GM12878 (cell line): ENCODE measurements around the gene POGZ. TPM values are rescaled to one million over a fixed set of nuclear protein-coding genes. Genes with fewer than 3 reads are reported as not detected.

Experiments
- ATAC-seq: fragments of 200-7000 bp; cut with Tn5 transposase; 3 replicates; pipeline ENCODE4 v1.9.1; 2020; ENCODE audit warnings: mild to moderate bottlenecking, moderate library complexity
- BruUV-seq: library from RNA; stranded (reverse); fragments of 400-500 nt; replicated peaks from 2 replicates; lab custom pipeline; 2021; lab: Mats Ljungman, UMichigan
- CTCF ChIA-PET: fragments of 300-600 bp; sonication (Branson Sonifier 250); formaldehyde crosslinking; extraction: SDS; loops from one replicate; lab custom pipeline; 2021; ENCODE audit warnings: inconsistent platforms; lab: Yijun Ruan, JAX
- POLR2A ChIA-PET: fragments of 350-600 bp; formaldehyde crosslinking; extraction: SDS; loops from one replicate; lab custom pipeline; 2021; ENCODE audit warnings: inconsistent platforms; lab: Charles Lee
- RAD21 ChIA-PET: fragments of 300-600 bp; sonication (Branson Sonifier 250); formaldehyde crosslinking; loops from one replicate; lab custom pipeline; 2023; ENCODE audit warnings: antibody characterized with exemption; ENCODE audit not compliant: unreplicated experiment; lab: Charles Lee
- SMC1A ChIA-PET: fragments of 300-600 bp; sonication (Branson Sonifier 250); formaldehyde crosslinking; loops from one replicate; lab custom pipeline; 2023; ENCODE audit not compliant: unreplicated experiment, uncharacterized antibody; lab: Charles Lee
- DNase-seq: peaks from one replicate; pipeline ENCODE4 v3.0.0-alpha.2; 2011; ENCODE audit warnings: low read depth, low spot score
- FAIRE-seq: peaks from 3 replicates; lab custom pipeline; 2011; peaks lifted over from hg19 to GRCh38; lab: Jason Lieb, UNC
- H2AFZ ChIP-seq: 2 replicates; pipeline ENCODE4 v1.6.0; 2011; ENCODE audit warnings: low read depth, low read length, control low read depth; ENCODE audit not compliant: control insufficient read depth
- H3K27ac ChIP-seq: 2 replicates; pipeline ENCODE4 v1.5.1; 2011; ENCODE audit warnings: control low read depth; ENCODE audit not compliant: control insufficient read depth, insufficient read depth
- H3K27me3 ChIP-seq, 2 experiments: replicated peaks in 1 of 2; 2 replicates each; pipeline versions ENCODE4 v1.6.0 to v1.6.1; 2011; ENCODE audit warnings: low read length in 1 of 2; ENCODE audit not compliant: control insufficient read depth in 2 of 2, insufficient read depth in 2 of 2
- H3K36me3 ChIP-seq, 2 experiments: 2 replicates each; pipeline ENCODE4 v1.5.1; 2011; ENCODE audit warnings: low read length in 1 of 2; ENCODE audit not compliant: control insufficient read depth in 2 of 2, insufficient read depth in 2 of 2
- H3K4me1 ChIP-seq: 2 replicates; pipeline ENCODE4 v1.6.1; 2011; ENCODE audit warnings: mild to moderate bottlenecking, low read length, moderate library complexity, mixed read lengths; ENCODE audit not compliant: control insufficient read depth, insufficient read depth
- H3K4me2 ChIP-seq: 2 replicates; pipeline ENCODE4 v1.6.0; 2011; ENCODE audit warnings: control low read depth; ENCODE audit not compliant: control insufficient read depth, insufficient read depth
- H3K4me3 ChIP-seq: fragments of 200-600 bp; sonication (generic); 2 replicates; pipeline ENCODE4 v1.5.1; 2016
- H3K79me2 ChIP-seq: 2 replicates; pipeline ENCODE4 v1.6.0; 2011; ENCODE audit warnings: low read length; ENCODE audit not compliant: control insufficient read depth, insufficient read depth
- H3K9ac ChIP-seq: 2 replicates; pipeline ENCODE4 v1.8.0; 2011; ENCODE audit warnings: low read length, control low read depth, mixed read lengths; ENCODE audit not compliant: control insufficient read depth, insufficient read depth
- H3K9me3 ChIP-seq: replicated peaks from 3 replicates; pipeline ENCODE4 v1.5.1; 2011; ENCODE audit warnings: mild to moderate bottlenecking, low read length; ENCODE audit not compliant: control insufficient read depth, insufficient read depth
- H4K20me1 ChIP-seq: 2 replicates; pipeline ENCODE4 v1.6.0; 2011; ENCODE audit not compliant: control insufficient read depth, insufficient read depth
- BCL11A ChIP-seq: IDR thresholded peaks from 2 replicates; pipeline ENCODE4 v1.6.1; 2011; ENCODE audit warnings: low read depth, low read length
- BCL3 ChIP-seq: IDR thresholded peaks from 2 replicates; pipeline ENCODE4 v1.6.1; 2011; ENCODE audit warnings: borderline replicate concordance, low read depth, mild to moderate bottlenecking, moderate library complexity, low read length; ENCODE audit not compliant: insufficient read depth, poor library complexity, severe bottlenecking
- CHD1 ChIP-seq: IDR thresholded peaks from 2 replicates; pipeline ENCODE4 v1.6.1; 2012; ENCODE audit warnings: low read depth, low read length, improper control_type of control experiment
- CREB1 ChIP-seq: IDR thresholded peaks from 2 replicates; pipeline ENCODE4 v1.6.1; 2012; ENCODE audit warnings: low read depth, mild to moderate bottlenecking, inconsistent platforms
- EGR1 ChIP-seq, 2 experiments: IDR thresholded peaks; 1 replicate in 1 of 2; 2 replicates in 1 of 2; pipeline ENCODE4 v1.6.1; 2011 to 2012; ENCODE audit warnings: low read depth in 2 of 2, low read length in 2 of 2, borderline replicate concordance in 1 of 2, mild to moderate bottlenecking in 1 of 2, moderate library complexity in 1 of 2
- ELK1 ChIP-seq: IDR thresholded peaks from 2 replicates; pipeline ENCODE4 v1.6.1; 2012; ENCODE audit warnings: low read depth, low read length, improper control_type of control experiment
- FOXK2 ChIP-seq: fragments of 450-650 bp; IDR thresholded peaks from 2 replicates; pipeline ENCODE4 v1.6.1; 2017; ENCODE audit warnings: mild to moderate bottlenecking, moderate library complexity
- RFX5 ChIP-seq: IDR thresholded peaks from 2 replicates; pipeline ENCODE4 v1.6.1; 2011; ENCODE audit warnings: low read depth, low read length, improper control_type of control experiment
- SPI1 ChIP-seq: IDR thresholded peaks from 2 replicates; pipeline ENCODE4 v1.6.1; 2011; ENCODE audit warnings: low read depth, mild to moderate bottlenecking, low read length, moderate library complexity, borderline replicate concordance; ENCODE audit not compliant: insufficient read depth
- SRF ChIP-seq, 2 experiments: IDR thresholded peaks; 2 replicates each; pipeline ENCODE4 v1.6.1; 2011; ENCODE audit warnings: low read depth in 2 of 2, low read length in 2 of 2, mild to moderate bottlenecking in 1 of 2, moderate library complexity in 1 of 2
- TBL1XR1 ChIP-seq: IDR thresholded peaks from 2 replicates; pipeline ENCODE4 v1.6.1; 2012; ENCODE audit warnings: low read depth, low read length, improper control_type of control experiment
- WRNIP1 ChIP-seq: IDR thresholded peaks from 2 replicates; pipeline ENCODE4 v1.6.1; 2011; ENCODE audit warnings: low read depth, low read length, improper control_type of control experiment, borderline replicate concordance
- ZNF622 ChIP-seq: fragments of 450-650 bp; IDR thresholded peaks from 2 replicates; pipeline ENCODE4 v1.6.1; 2017; ENCODE audit warnings: mild to moderate bottlenecking, inconsistent platforms
- WGBS: methylation state at CpG from one replicate; pipeline ENCODE4 v1.1.6; 2016; ENCODE audit warnings: low lambda C conversion rate; ENCODE audit not compliant: insufficient replicate concordance, insufficient coverage; ENCODE audit errors: missing lambda C conversion rate; 5-methylcytosine and 5-hydroxymethylcytosine counted together
- in situ Hi-C: fragments of 300-500 bp; cut with MboI; formaldehyde crosslinking; loops from 9 replicates; pipeline ENCODE4 v1.14.3; 2018; ENCODE audit warnings: mixed read lengths
- intact Hi-C: fragments of 100-400 bp; cut with micrococcal nuclease; formaldehyde crosslinking; loops from one replicate; pipeline ENCODE4 v1.14.2; 2022; ENCODE audit not compliant: unreplicated experiment
- polyA plus RNA-seq, 11 experiments: library from polyadenylated mRNA; depleted of rRNA in 4 of 11; unstranded in 6 of 11; stranded (reverse) in 5 of 11; fragments of >200 nt; fragmentation: Nextera tagmentation in 4 of 11; fragmentation: Illumina TruSeq in 1 of 11; extraction: Ambion mirVana in 4 of 11; extraction: Trizol in 1 of 11; gene quantifications; 1 replicate in 1 of 11; 2 replicates in 10 of 11; pipeline versions ENCODE4 v1.2.1 to v1.2.3, GENCODE V29; 2011 to 2016; ENCODE audit warnings: inconsistent platforms in 2 of 11, missing spikeins in 2 of 11, low read depth in 1 of 11
- total RNA-seq, 4 experiments: library from RNA; depleted of rRNA in 3 of 4; stranded (reverse); fragments of >200 nt in 3 of 4; fragmentation: Illumina TruSeq in 1 of 4; extraction: Trizol in 1 of 4; gene quantifications; 2 replicates each; pipeline versions ENCODE4 v1.2.1 to v1.2.3, GENCODE V29; 2013 to 2021

Gene POGZ
- total and polyA plus RNA-seq, 10 of the 15 experiments (the other 5 are each of a cell fraction or from before 2014, with no cell fraction given), result 11.3 to 80.6 (median 35.8) TPM

- H3K4me2 ChIP-seq, result no peak overlapping the region
- ChIA-PET RAD21 (no interaction called here), SMC1A (interaction anchor here (1.1 kb wide), 1 partner anchor 10 kb away, joined by 3 read pairs; no protein-coding TSS in a partner anchor), POLR2A (interaction anchor here (0.9 kb wide), 1 partner anchor 13 kb away, joined by 3 read pairs; no protein-coding TSS in a partner anchor), CTCF (interaction anchor here (0.8 to 1.0 kb wide), 3 partner anchors 9 to 63 kb away, joined by 3 to 4 read pairs (median 3); no protein-coding TSS in a partner anchor)
- no peaks in the 10 kb centered on the region for H3K4me1 ChIP-seq
- H3K4me3 ChIP-seq, result no peak overlapping the region
- TF ChIP-seq FOXK2 (no peak), BCL3 (no peak), SRF (IDR thresholded peaks at IDR 0.05; ENCODE audit: low read depth in 2 of 2, low read length in 2 of 2) (no peak), ZNF622 (no peak), SPI1 (no peak), ELK1 (no peak), CREB1 (no peak), WRNIP1 (no peak), BCL11A (no peak), RFX5 (no peak), EGR1 (IDR thresholded peaks at IDR 0.05; ENCODE audit: borderline replicate concordance in 1 of 2, low read depth in 2 of 2, low read length in 2 of 2) (no peak), TBL1XR1 (no peak), CHD1 (no peak)
- H3K79me2 ChIP-seq, result no peaks in the 10 kb centered on the region
- BruUV-seq, result no TSS peak
- FAIRE-seq (no peak), DNase-seq (no peak), ATAC-seq (no peak)
- H3K27ac ChIP-seq, result no peak overlapping the region
- H3K9ac ChIP-seq, result no peak overlapping the region
- intact Hi-C loops, result no loop called here
- H3K9me3 ChIP-seq, result no peaks in the 10 kb centered on the region; the same call in 1 of the 3 replicates
- in situ Hi-C loops, result no loop called here
- H2AFZ ChIP-seq, result no peak overlapping the region
- WGBS, result 41% methylated on average over 8 of the region's 8 CpGs
- no peaks in the 10 kb centered on the region for H4K20me1 ChIP-seq
- H3K27me3 ChIP-seq, result no peaks in the 10 kb centered on the region
- no peaks in the 10 kb centered on the region for H3K36me3 ChIP-seq
Observed at GRCh38 chr1:151367658-151368392, 91.5 kb downstream of the POGZ start.
